Stimulated activated memory B cell treated with anti-CD40 and anti-IgM and Interleukin-4, amounts not matched to agents 10 μg/mL and 1 μg/mL and 100 μg/mL, for 72 hours (primary cell): ENCODE data around the gene PDCD5.

Source experiments
- ATAC-seq: fragments of 150-1000 bp; cut with Tn5 transposase; 2 replicates; pipeline ENCODE4 v1.10.0; 2021
- H3K27ac Mint-ChIP-seq: one replicate; pipeline ENCODE4 v1.8.0; 2022; ENCODE audit warnings: mild to moderate bottlenecking, mixed read lengths
- H3K27me3 Mint-ChIP-seq: one replicate; pipeline ENCODE4 v1.8.0; 2022; ENCODE audit warnings: mixed read lengths
- H3K36me3 Mint-ChIP-seq: one replicate; pipeline ENCODE4 v1.8.0; 2022; ENCODE audit warnings: mixed read lengths
- H3K4me1 Mint-ChIP-seq: one replicate; pipeline ENCODE4 v1.8.0; 2022; ENCODE audit warnings: mixed read lengths
- H3K4me3 Mint-ChIP-seq: one replicate; pipeline ENCODE4 v1.8.0; 2022; ENCODE audit warnings: mild to moderate bottlenecking, moderate library complexity, mixed read lengths
- H3K9me3 Mint-ChIP-seq: one replicate; pipeline ENCODE4 v1.8.0; 2022; ENCODE audit warnings: mixed read lengths

Gene PDCD5

DNA sequence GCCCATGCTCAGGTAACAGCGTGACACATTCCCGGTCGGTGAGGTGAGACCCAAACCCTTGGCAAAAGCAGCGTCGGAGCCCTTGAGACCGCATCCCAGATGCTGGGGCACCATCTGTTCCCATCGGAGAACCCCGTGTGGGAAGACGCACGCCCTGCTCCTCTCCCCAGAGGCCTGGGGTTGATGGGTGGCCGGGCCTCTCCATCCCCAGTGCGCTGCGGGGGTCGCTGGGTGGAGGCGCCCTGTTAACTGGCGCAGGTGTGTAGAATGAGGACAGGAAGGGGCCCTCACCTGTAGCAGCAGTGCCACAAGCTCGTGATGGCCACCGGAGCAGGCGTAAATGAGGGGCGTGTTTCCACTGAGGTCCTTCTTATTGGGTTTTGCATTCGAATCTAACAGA lies 24.6 kb downstream of the PDCD5 start:
- no peak overlapping the region for H3K4me3 Mint-ChIP-seq
- no peaks in the 10 kb centered on the region for H3K4me1 Mint-ChIP-seq
- peaks cover 62% of the 10 kb centered on the region for H3K36me3 Mint-ChIP-seq
- ATAC-seq: no peak
- H3K27me3 Mint-ChIP-seq: no peaks in the 10 kb centered on the region
- no peaks in the 10 kb centered on the region for H3K9me3 Mint-ChIP-seq
- no peak overlapping the region for H3K27ac Mint-ChIP-seq

DNA sequence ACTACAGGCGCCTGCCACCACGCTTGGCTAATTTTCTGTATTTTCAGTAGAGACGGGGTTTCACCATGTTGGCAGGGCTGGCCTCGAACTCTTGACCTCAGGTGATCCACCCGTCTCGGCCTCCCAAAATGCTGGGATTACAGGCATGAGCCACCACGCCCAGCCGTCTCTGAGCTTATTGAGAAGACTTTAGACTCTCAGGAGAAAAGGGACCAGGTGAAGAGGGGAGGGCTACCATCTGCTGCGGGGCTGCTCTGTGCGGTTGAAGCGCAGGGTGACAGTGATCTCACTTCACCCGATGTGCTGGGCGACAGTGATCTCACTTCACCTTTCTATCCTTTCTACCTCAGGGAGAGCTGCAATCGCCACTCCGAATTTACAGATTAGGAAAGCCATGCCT lies 25.3 kb downstream of the PDCD5 start:
- no peak for ATAC-seq
- Mint-ChIP-seq H3K4me3 (no peak overlapping the region), H3K4me1 (no peaks in the 10 kb centered on the region), H3K27ac (no peak overlapping the region), H3K9me3 (no peaks in the 10 kb centered on the region), H3K27me3 (no peaks in the 10 kb centered on the region), H3K36me3 (peaks cover 65% of the 10 kb centered on the region)

DNA sequence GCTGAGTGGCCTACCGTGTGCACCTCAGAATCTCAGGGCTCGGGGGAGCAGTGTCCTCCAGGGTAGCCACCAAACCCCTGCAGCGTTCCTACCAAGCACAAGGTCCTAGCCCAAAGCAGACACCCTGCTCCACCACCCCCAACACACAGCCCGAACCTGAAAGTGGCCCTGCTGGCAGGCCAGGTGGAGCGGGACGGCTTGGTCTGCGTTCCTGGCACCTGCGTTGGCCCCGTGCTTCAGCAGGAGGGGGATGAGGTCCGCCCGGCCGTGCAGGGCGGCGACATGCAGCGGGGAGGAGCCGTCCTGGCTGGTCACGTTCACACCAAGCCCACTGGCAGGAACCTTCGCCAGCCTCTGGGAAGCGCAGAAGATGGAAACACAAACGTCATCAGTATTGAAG lies 26.5 kb downstream of the PDCD5 start:
- ATAC-seq: no peak
- peaks cover 66% of the 10 kb centered on the region for H3K36me3 Mint-ChIP-seq
- no peaks in the 10 kb centered on the region for H3K9me3 Mint-ChIP-seq
- no peaks in the 10 kb centered on the region for H3K4me1 Mint-ChIP-seq
- H3K27me3 Mint-ChIP-seq: no peaks in the 10 kb centered on the region
- H3K27ac Mint-ChIP-seq: no peak overlapping the region
- H3K4me3 Mint-ChIP-seq: no peak overlapping the region

DNA sequence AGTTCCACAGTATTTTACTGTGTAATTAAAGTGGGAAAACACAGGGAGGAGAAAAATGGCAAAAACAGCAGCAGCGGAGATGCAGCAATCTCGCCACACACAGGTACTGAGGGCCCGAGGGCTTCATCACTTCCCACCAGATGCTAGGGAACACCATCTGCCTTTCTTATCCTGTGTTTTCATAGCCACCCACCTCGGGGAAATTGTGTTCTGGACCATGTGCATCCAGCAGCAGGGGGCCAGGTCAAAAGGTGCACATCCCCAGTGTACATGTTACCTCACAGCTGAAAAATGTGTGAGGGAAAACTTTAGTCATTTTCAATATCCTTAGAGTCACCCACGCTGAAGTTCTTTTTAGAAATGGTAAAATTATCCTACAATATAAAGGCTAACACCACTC lies 30.2 kb downstream of the PDCD5 start:
- H3K27me3 Mint-ChIP-seq: no peaks in the 10 kb centered on the region
- no peaks in the 10 kb centered on the region for H3K9me3 Mint-ChIP-seq
- H3K4me1 Mint-ChIP-seq: no peaks in the 10 kb centered on the region
- ATAC-seq: no peak
- peaks cover 71% of the 10 kb centered on the region for H3K36me3 Mint-ChIP-seq
- no peak overlapping the region for H3K4me3 Mint-ChIP-seq
- H3K27ac Mint-ChIP-seq: no peak overlapping the region

DNA sequence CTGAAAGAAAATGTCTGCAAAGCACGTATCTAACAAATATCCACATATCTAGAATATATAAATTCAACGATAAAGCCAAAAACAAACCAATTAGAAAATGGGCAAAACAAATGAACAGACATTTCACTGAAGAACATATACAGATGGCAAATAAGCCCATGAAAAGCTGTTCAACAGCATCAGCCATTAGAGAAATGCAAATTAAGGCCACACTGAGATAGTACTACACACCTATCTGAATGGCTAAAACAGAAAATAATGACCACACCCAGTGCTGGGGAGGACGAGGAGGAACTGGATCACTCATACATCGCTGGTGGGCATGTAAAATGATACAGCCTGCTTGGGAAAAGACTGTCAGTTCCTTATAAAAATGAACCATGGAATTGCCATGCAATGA lies 32.0 kb downstream of the PDCD5 start:
- Mint-ChIP-seq H3K36me3 (peaks cover 67% of the 10 kb centered on the region), H3K9me3 (no peaks in the 10 kb centered on the region), H3K27me3 (no peaks in the 10 kb centered on the region), H3K4me1 (no peaks in the 10 kb centered on the region), H3K27ac (no peak overlapping the region), H3K4me3 (no peak overlapping the region)
- no peak for ATAC-seq

DNA sequence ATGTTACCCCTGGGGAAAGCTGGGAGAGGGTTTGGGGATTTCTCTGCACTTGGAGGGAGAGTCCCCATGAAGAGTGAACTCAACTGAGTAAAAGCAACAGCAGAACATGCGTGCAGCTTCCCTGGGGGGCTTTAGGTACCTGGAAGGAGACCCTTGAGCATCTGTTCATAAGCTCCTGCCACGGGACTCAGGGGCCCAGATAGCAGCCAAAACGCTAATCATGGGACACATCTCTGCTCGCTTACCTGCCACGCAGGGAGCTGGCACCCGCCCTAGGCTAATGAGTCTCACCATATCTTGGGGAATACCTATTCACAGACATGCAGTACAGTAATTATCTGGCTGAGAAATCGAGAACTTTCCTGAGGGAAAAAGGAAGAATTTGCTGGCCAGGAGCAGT lies 33.9 kb downstream of the PDCD5 start:
- ATAC-seq: no peak
- no peaks in the 10 kb centered on the region for H3K27me3 Mint-ChIP-seq
- H3K27ac Mint-ChIP-seq: no peak overlapping the region
- no peaks in the 10 kb centered on the region for H3K4me1 Mint-ChIP-seq
- no peak overlapping the region for H3K4me3 Mint-ChIP-seq
- H3K36me3 Mint-ChIP-seq: peaks cover 76% of the 10 kb centered on the region
- H3K9me3 Mint-ChIP-seq: no peaks in the 10 kb centered on the region

DNA sequence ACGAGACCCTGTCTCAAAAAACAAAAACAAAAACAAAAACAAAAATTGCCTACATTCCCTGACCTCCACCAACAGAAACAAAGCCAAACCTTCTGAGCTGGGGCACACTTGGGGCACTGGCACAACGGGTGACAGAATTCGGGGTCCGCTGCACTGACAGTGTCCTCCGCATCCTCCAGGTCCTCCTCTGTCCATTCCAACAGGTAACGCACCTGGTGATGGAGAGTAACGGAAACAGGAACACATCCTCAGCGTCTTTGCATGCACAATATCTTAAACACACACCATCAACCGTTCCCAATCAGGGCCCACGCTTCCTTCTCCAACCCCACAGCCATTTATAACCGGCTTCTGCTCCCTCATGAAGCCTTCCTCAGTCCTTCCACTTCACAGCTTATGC lies 34.6 kb downstream of the PDCD5 start:
- Mint-ChIP-seq H3K27me3 (no peaks in the 10 kb centered on the region), H3K36me3 (peaks cover 82% of the 10 kb centered on the region), H3K4me3 (no peak overlapping the region), H3K4me1 (no peaks in the 10 kb centered on the region), H3K27ac (no peak overlapping the region), H3K9me3 (no peaks in the 10 kb centered on the region)
- ATAC-seq: no peak

DNA sequence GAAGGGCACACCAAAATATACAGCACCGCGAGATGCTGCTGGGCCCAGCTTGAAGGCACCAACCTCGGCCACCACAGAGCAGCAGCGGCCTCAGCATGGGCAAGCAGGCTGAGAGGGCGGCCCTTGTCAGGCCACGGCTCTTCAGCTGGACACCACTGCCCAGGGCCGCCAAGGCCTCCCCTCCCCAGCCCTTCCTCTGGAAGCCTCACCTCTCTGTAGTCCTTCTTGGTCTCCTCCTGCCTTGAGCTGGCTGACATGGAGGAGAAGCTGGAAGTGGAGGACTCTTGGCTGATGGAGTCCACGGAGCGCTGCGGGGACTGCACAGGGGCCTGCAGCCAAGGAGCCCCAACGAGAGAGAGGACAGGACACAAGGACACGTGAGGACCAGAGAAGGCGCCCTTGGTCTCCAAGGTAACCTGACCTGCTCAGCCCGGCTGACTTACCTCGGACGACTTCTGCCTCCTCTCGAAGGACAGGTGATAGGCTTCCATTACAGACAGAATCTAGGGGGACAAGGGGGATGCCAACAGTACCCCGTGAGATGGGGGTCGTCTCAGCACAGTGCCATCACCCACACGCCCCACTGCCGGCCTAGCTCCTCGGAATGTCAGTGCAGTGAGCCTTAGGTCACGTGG lies 38.2 kb downstream of the PDCD5 start:
- no peaks in the 10 kb centered on the region for H3K4me1 Mint-ChIP-seq
- H3K9me3 Mint-ChIP-seq: no peaks in the 10 kb centered on the region

DNA sequence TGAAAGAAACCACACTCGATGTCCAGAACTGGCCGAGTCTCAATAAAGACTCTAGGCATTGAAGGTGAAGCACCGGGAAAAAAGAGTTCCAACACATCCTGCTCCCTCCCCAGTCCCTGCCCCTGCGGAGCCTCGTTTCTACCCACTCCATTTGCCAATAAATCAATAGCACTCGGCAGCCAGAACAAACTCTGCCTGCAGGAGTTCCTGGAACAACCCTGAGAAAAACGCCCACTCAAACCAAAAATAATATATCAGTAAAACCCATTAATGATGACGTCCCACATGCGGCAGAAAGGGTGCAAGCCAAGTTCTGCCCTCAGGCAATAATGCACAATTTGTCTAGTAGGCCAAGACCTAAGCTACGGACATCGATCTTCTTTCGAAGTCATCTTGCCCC lies 41.0 kb downstream of the PDCD5 start:
- no peak overlapping the region for H3K4me3 Mint-ChIP-seq
- no peaks in the 10 kb centered on the region for H3K27me3 Mint-ChIP-seq
- no peaks in the 10 kb centered on the region for H3K9me3 Mint-ChIP-seq
- no peak overlapping the region for H3K27ac Mint-ChIP-seq
- no peak for ATAC-seq
- H3K4me1 Mint-ChIP-seq: no peaks in the 10 kb centered on the region
- H3K36me3 Mint-ChIP-seq: peaks cover 74% of the 10 kb centered on the region

More for the DNA sequence above, 38.2 kb downstream of the PDCD5 start:
- H3K27ac Mint-ChIP-seq: no peak overlapping the region
- H3K36me3 Mint-ChIP-seq: peaks cover 79% of the 10 kb centered on the region
- H3K27me3 Mint-ChIP-seq: no peaks in the 10 kb centered on the region
- no peak for ATAC-seq
- H3K4me3 Mint-ChIP-seq: no peak overlapping the region

DNA sequence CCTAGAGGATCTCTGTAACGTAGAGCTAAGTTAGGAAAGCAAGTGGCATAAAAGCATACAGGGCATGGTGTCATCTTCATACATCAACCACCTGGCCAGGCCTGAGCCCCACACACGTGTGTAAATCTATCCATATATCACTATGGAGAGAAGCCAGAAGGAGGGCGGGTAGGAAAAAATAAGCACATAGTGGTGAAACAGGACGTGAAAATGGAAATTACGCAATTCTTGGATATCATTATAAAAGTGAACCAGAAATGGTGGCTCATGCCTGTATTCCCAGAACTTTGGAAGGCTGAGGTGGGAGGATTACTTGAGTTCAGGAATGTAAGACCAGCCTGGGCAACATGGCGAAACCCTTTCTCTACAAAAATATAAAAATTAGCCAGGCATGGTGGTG lies 43.4 kb downstream of the PDCD5 start:
- Mint-ChIP-seq H3K4me1 (no peaks in the 10 kb centered on the region), H3K27ac (no peak overlapping the region), H3K9me3 (no peaks in the 10 kb centered on the region), H3K27me3 (no peaks in the 10 kb centered on the region), H3K4me3 (no peak overlapping the region), H3K36me3 (peaks cover 75% of the 10 kb centered on the region)
- ATAC-seq: no peak

DNA sequence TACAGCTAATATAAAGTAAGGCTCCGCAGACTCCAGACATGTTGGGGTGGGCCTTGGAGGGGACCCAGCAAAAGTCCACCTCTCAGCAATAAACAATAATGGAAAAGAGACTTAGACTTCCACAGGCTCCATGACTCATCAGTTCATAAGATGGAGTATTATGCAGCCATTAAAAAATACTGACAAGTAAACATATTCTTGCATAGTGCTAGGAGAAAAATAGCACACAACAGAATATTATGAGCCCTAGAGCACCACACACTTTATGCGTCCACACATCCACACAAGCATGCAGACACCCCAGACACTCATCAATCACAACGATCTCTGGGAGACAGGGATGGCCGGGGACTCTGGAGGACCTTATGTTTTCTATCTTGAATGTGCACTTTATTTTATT lies 46.0 kb downstream of the PDCD5 start:
- Mint-ChIP-seq H3K9me3 (no peaks in the 10 kb centered on the region), H3K36me3 (peaks cover 74% of the 10 kb centered on the region), H3K4me3 (no peak overlapping the region), H3K4me1 (no peaks in the 10 kb centered on the region), H3K27me3 (no peaks in the 10 kb centered on the region), H3K27ac (no peak overlapping the region)
- no peak for ATAC-seq

DNA sequence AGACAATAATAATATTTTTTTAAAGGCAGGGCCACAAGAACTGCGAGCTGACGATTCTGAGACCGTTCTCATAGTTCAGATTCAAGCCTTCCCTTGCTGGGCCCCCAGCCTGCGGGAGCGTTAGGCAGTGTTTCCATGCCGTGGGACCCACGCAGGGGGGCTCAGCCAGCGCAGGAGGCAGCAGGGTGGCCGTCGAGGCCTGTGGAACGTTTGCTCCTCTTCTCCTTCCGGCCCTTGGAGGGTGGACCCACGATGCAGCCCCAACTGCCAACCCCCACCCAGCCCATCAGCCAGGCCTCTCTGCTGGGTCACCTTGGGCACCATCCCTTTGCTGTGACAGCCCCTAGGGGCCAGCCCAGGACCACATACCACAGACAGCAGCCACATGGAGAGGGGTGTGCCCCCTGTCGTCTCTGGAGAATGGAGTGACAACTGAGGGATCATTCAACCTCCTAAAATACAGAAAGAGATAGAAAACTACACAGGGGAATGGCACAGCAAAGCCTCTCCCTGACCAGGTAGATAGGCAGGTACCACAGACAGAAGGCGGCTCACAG lies 46.8 kb downstream of the PDCD5 start:
- Mint-ChIP-seq H3K4me3 (no peak overlapping the region), H3K36me3 (peaks cover 69% of the 10 kb centered on the region), H3K27ac (no peak overlapping the region), H3K27me3 (no peaks in the 10 kb centered on the region), H3K4me1 (no peaks in the 10 kb centered on the region), H3K9me3 (no peaks in the 10 kb centered on the region)
- ATAC-seq: no peak

DNA sequence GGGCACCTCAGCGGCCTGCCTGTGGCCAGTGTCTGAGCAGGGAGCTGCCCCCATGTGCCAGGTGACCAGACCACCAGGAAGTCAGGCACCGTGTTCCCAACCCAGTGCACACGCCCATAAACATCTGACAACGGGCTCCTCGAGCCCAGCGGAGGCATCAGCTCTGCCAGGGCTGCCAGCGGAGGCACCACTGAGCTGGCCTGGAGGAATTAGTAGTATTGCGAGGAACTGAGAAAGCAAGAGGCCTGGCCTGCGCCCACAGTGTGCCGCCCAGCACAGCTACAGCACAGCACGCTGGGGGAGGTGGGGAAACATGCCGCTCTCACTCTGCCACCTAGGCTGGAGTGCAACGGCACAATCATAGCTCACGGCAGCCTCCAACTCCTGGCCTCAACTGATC lies 49.3 kb downstream of the PDCD5 start:
- ATAC-seq: no peak
- Mint-ChIP-seq H3K9me3 (no peaks in the 10 kb centered on the region), H3K36me3 (peaks cover 66% of the 10 kb centered on the region), H3K27ac (no peak overlapping the region), H3K4me1 (no peaks in the 10 kb centered on the region), H3K27me3 (no peaks in the 10 kb centered on the region), H3K4me3 (no peak overlapping the region)

DNA sequence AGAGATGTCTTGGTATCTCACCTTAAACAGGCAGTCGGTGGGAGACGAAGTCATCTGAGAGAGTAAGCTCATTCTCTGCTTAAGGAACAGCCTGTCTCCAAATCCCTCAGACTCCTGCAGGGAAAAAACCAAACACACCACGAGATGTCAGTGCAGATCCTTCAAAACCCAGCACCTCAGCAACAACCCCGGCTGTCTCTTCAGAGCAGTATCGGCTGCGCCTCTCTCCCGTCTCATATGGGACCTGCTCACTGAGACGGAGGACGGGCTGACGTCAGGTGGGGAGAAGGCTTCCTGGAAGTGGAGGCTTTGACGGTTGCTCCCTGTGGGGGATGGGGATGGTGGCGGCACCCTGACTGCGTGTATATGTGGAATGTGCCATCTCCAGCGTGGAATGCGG lies 50.4 kb downstream of the PDCD5 start:
- no peak for ATAC-seq
- H3K9me3 Mint-ChIP-seq: no peaks in the 10 kb centered on the region
- H3K4me3 Mint-ChIP-seq: no peak overlapping the region
- no peak overlapping the region for H3K27ac Mint-ChIP-seq
- no peaks in the 10 kb centered on the region for H3K27me3 Mint-ChIP-seq
- H3K4me1 Mint-ChIP-seq: no peaks in the 10 kb centered on the region
- peaks cover 67% of the 10 kb centered on the region for H3K36me3 Mint-ChIP-seq
